Left ventricle myocardium inferior (tissue), 1 donor: ENCODE data around the gene TBC1D2. TPM values are rescaled to one million over a fixed set of nuclear protein-coding genes. Genes with fewer than 3 reads are reported as not detected.

Experiments used
- DNase-seq: peaks from one replicate; pipeline ENCODE4 v3.0.0-alpha.2; 2020
- H3K27ac ChIP-seq: fragments of 200-600 bp; replicated peaks from 2 replicates; pipeline ENCODE4 v1.8.0; 2021
- H3K27me3 ChIP-seq: fragments of 200-600 bp; 2 replicates; pipeline ENCODE4 v1.8.0; 2021; ENCODE audit warnings: low read depth
- H3K36me3 ChIP-seq: fragments of 200-600 bp; 2 replicates; pipeline ENCODE4 v1.8.0; 2021
- H3K4me1 ChIP-seq: fragments of 200-600 bp; 2 replicates; pipeline ENCODE4 v1.8.0; 2021
- H3K4me3 ChIP-seq: fragments of 200-600 bp; 2 replicates; pipeline ENCODE4 v1.8.0; 2021; ENCODE audit warnings: mild to moderate bottlenecking, moderate library complexity
- H3K9me3 ChIP-seq: fragments of 200-600 bp; replicated peaks from 2 replicates; pipeline ENCODE4 v1.8.0; 2021
- CTCF ChIP-seq: fragments of 200-600 bp; IDR thresholded peaks from 2 replicates; pipeline ENCODE4 v1.8.0; 2021; ENCODE audit warnings: antibody characterized with exemption, mild to moderate bottlenecking, borderline replicate concordance
- intact Hi-C: fragments of 100-400 bp; cut with micrococcal nuclease; formaldehyde crosslinking; loops from one replicate; pipeline ENCODE4 v1.11.0; 2022
- total RNA-seq: library from RNA; stranded (reverse); fragmentation: NEBNext Ultra II Directional; extraction: Animal tissue kit (Norgen Biotek cat#: 25700); gene quantifications from one replicate; pipeline ENCODE4 v1.2.1, GENCODE V29; 2021
- donor health status: DM: no; HTN: yes; CAD: no; lungs with severe emphysema.

TBC1D2 gene
- total RNA-seq, 1 donor from 2014 or later = 1.7 TPM

- no peak for TF ChIP-seq CTCF
- H3K9me3 ChIP-seq = no peaks in the 10 kb centered on the region
- no peak overlapping the region for H3K27ac ChIP-seq
- peaks cover 3% of the 10 kb centered on the region for H3K4me1 ChIP-seq
- peaks cover 19% of the 10 kb centered on the region for H3K36me3 ChIP-seq
- H3K4me3 ChIP-seq = no peak overlapping the region
- intact Hi-C loops = loop anchor here (5.0 kb wide), 1 partner anchor 53 kb away; no protein-coding TSS in a partner anchor
- DNase-seq = no peak
- no peaks in the 10 kb centered on the region for H3K27me3 ChIP-seq
Observed at GRCh38 chr9:98209530-98209929, 45.9 kb downstream of the TBC1D2 start.

- intact Hi-C loops = loop anchor here (5.0 kb wide), 1 partner anchor 54 kb away; no protein-coding TSS in a partner anchor
- no peak overlapping the region for H3K4me3 ChIP-seq
- H3K4me1 ChIP-seq = peaks cover 3% of the 10 kb centered on the region
- no peak overlapping the region for H3K27ac ChIP-seq
- H3K27me3 ChIP-seq = no peaks in the 10 kb centered on the region
- peaks cover 19% of the 10 kb centered on the region for H3K36me3 ChIP-seq
- TF ChIP-seq CTCF = no peak
- no peak for DNase-seq
- H3K9me3 ChIP-seq = no peaks in the 10 kb centered on the region
Observed at GRCh38 chr9:98208635-98209034, 46.8 kb downstream of the TBC1D2 start.

- H3K4me1 ChIP-seq = peaks cover 3% of the 10 kb centered on the region
- H3K27me3 ChIP-seq = no peaks in the 10 kb centered on the region
- TF ChIP-seq CTCF = no peak
- H3K27ac ChIP-seq = no peak overlapping the region
- H3K36me3 ChIP-seq = peaks cover 10% of the 10 kb centered on the region
- intact Hi-C loops = loop anchor here (5.0 kb wide), 1 partner anchor 55 kb away; no protein-coding TSS in a partner anchor
- no peak overlapping the region for H3K4me3 ChIP-seq
- H3K9me3 ChIP-seq = no peaks in the 10 kb centered on the region
- no peak for DNase-seq
Observed at GRCh38 chr9:98207606-98208005, 47.8 kb downstream of the TBC1D2 start.

- DNase-seq = no peak
- peaks cover 3% of the 10 kb centered on the region for H3K4me1 ChIP-seq
- H3K27me3 ChIP-seq = no peaks in the 10 kb centered on the region
- peaks cover 9% of the 10 kb centered on the region for H3K36me3 ChIP-seq
- intact Hi-C loops = loop anchor here (5.0 kb wide), 1 partner anchor 56 kb away; no protein-coding TSS in a partner anchor
- H3K9me3 ChIP-seq = no peaks in the 10 kb centered on the region
- H3K27ac ChIP-seq = no peak overlapping the region
- no peak for TF ChIP-seq CTCF
- H3K4me3 ChIP-seq = no peak overlapping the region
Observed at GRCh38 chr9:98206754-98207153, 48.7 kb downstream of the TBC1D2 start.

GRCh38 chr9:98204692-98205091 is 50.8 kb downstream of the TBC1D2 start:
- TF ChIP-seq CTCF = no peak

More at GRCh38 chr9:98204692-98205091, 50.8 kb downstream of the TBC1D2 start:
- Histone ChIP-seq H3K27ac (no peak overlapping the region), H3K27me3 (no peaks in the 10 kb centered on the region), H3K9me3 (no peaks in the 10 kb centered on the region), H3K4me1 (peaks cover 3% of the 10 kb centered on the region), H3K4me3 (no peak overlapping the region), H3K36me3 (peaks cover 5% of the 10 kb centered on the region)
- intact Hi-C loops = loop anchor here (5.0 kb wide), 1 partner anchor 58 kb away; no protein-coding TSS in a partner anchor
- no peak for DNase-seq
